Fibroblast of pulmonary artery (primary cell): ENCODE results near the gene C20orf202.
"Not testable (repeated sequence)": the region's sequence is repeated elsewhere in the genome, so short reads cannot be mapped to it uniquely, and the experiment has no call there.

ENCODE experiments used
- DNase-seq: peaks from one replicate; pipeline ENCODE4 v3.0.0-alpha.2; 2010; ENCODE audit warnings: low read depth
- H3K4me3 ChIP-seq: replicated peaks from 2 replicates; pipeline ENCODE4 v1.5.1; 2011; ENCODE audit warnings: low read depth, mild to moderate bottlenecking, control low read depth, low read length, moderate library complexity
- TF ChIP-seq, protein P1 (sequence below): IDR thresholded peaks from 2 replicates; pipeline ENCODE4 v1.5.1; 2011; ENCODE audit warnings: mild to moderate bottlenecking, control low read depth, low read length, inconsistent platforms; ENCODE audit errors: missing control alignments

C20orf202 gene

DNA sequence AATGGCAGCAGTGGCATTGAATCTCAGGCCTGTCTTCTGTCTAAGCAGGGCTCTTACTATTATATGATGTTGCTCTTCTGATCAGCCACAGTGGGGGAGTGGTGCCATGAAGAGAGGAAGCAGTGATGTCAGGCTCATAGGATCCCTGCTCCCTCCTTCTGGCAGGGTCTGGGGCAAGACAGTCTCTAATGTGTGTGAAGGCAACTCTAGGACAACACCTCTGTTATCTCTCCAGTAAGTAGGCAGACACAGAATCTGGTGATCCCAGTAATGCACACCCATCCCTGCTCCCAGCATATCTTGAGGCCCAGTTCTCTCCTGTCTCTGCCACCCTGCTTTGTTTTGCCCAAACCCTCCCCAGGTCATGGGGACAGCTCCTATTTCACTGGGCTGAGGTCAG, 8.8 kb downstream of the C20orf202 start:
- no peak for DNase-seq
- TF ChIP-seq, protein P1, sequence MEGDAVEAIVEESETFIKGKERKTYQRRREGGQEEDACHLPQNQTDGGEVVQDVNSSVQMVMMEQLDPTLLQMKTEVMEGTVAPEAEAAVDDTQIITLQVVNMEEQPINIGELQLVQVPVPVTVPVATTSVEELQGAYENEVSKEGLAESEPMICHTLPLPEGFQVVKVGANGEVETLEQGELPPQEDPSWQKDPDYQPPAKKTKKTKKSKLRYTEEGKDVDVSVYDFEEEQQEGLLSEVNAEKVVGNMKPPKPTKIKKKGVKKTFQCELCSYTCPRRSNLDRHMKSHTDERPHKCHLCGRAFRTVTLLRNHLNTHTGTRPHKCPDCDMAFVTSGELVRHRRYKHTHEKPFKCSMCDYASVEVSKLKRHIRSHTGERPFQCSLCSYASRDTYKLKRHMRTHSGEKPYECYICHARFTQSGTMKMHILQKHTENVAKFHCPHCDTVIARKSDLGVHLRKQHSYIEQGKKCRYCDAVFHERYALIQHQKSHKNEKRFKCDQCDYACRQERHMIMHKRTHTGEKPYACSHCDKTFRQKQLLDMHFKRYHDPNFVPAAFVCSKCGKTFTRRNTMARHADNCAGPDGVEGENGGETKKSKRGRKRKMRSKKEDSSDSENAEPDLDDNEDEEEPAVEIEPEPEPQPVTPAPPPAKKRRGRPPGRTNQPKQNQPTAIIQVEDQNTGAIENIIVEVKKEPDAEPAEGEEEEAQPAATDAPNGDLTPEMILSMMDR: no peak

DNA sequence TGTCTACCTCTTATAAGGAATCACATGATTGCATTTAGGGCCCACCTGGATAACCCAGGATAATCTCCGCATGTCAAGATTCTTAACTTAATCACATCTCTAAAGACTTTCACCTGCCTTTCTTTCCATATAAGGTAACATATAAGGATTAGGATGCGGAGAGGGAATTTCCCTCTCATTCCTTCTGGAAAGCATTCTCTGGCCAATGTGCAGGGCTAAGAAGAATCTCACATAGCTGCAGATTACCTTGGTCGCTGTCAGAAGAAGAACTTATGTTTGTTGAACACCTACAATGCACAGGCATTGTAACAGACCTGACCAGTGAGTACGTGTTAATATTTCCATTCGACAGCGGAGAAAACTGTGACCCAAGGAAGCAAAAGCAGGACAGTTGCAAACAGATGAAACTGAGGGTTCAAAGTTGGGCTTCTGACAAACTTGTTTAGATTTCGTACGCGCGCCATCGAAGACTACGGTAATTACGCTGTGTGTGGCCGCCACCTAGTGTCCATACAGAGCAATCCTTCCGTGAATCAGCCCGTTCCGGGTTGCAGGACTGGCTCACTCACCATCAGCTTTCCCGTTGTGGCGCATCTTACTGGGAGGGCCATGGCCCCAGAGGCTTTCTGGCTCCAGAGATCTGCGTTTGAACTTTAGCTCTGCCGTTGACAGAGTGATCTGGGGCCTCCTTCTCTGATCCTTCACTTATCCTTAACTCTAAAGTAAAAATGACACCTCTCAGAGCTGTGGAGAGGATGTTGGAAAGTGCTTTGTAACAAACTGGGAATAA, 9.5 kb downstream of the C20orf202 start:
- DNase-seq: peak; percentile 79
- TF ChIP-seq, protein P1: peak; percentile 92
- H3K4me3 ChIP-seq: no peak overlapping the region

More for the DNA sequence above, 8.8 kb downstream of the C20orf202 start:
- no peak overlapping the region for H3K4me3 ChIP-seq

DNA sequence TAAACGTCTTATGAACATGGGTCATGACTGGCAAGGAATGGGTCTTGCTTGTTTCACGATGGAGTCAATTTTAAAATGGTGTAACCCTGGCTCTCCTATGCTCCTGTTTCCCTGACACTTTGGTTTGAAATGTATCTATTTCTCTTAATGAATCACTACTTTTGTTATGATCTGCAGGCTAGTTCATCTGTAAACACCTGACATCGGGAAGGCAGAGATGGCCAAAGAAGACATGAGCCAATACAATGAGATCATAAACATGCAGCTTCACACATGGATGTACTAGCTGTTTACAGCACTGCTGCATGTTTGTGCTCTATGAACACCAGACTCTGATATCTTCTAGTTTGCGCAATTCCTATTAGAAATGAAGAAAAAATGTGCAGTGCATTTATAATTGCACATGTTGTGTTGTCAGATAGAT, 11.6 kb downstream of the C20orf202 start:
- DNase-seq: no peak
- TF ChIP-seq, protein P1: no peak
- H3K4me3 ChIP-seq: no peak overlapping the region

DNA sequence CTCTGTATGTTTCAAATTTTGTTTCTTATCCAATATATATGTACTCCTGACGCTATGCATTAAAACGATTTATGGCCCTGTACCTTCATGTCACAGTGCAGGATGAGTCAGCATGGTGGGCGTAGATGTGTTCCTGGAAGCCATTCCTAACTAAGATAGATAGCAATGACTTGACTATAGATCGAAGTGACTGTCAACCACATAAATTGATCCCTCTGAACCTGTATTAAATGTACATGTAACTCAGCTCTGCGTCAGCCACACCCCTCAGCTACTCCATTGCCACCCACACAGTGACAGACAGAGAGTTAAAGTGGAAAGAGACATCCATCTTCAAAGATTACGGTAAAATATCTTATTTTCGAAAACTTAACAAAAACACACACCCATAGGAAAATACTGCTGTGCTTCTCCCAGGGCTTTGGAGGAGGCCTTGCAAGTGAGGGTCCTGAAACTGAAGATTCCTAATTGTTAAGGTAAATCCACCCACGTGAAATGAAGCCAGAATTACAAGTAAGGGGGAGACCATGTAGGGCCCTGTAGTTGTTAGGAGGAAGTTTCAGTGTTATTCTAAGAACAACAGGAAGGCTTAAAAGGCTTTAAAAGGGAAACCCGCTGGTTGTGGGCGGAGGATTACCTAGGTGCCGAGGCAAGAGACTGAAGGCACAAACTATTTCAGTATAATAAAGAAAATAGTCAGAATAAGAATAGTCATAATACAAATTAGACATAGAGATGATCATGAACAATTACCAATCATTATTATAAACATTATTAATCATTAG, 12.3 kb downstream of the C20orf202 start:
- TF ChIP-seq, protein P1: no peak
- H3K4me3 ChIP-seq: no peak overlapping the region
- no peak for DNase-seq

DNA sequence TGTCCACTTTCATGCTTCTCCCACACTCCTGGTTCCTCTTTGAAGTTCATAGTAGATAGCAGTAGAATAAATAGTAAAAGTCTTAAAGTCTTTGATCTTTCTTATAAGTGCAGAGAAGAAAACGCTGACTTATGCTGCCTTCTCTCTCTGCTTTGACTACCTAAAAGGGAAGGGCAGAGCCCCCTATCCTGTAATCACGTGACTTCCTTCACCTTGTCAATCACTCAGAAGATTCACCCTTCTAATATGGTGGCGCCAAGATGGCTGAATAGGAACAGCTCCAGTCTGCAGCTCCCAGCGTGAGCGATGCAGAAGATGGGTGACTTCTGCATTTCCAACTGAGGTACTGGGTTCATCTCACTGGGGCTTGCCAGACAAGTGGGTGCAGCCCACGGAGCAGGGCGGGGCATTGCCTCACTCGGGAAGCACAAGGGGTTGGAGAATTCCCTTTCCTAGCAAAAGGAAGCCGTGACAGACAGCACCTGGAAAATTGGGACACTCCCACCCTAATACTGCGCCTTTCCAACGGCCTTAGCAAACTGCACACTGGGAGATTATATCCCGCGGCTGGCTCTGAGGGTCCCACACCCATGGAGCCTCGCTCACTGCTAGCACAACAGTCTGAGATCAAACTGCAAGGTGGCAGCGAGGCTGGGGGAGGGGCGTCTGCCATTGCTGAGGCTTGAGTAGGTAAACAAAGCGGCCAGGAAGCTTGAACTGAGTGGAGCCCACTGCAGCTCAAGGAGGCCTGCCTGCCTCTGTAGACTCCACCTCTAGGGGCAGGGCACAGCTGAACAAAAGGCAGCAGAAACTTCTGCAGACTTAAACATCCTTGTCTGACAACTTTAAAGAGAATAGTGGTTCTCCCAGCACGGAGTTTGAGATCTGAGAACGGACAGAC, 13.5 kb downstream of the C20orf202 start:
- H3K4me3 ChIP-seq, DNase-seq: not testable (repeated sequence)

DNA sequence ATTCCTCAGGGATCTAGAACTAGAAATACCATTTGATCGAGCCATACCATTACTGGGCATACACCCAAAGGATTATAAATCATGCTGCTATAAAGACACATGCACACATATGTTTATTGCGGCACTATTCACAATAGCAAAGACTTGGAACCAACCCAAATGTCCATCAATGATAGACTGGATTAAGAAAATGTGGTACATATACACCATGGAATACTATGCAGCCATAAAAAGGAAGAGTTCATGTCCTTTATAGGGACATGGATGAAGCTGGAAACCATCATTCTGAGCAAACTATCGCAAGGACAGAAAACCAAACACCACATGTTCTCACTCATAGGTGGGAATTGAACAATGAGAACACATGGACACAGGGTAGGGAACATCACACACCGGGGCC, 19.5 kb downstream of the C20orf202 start:
- DNase-seq, H3K4me3 ChIP-seq: not testable (repeated sequence)

DNA sequence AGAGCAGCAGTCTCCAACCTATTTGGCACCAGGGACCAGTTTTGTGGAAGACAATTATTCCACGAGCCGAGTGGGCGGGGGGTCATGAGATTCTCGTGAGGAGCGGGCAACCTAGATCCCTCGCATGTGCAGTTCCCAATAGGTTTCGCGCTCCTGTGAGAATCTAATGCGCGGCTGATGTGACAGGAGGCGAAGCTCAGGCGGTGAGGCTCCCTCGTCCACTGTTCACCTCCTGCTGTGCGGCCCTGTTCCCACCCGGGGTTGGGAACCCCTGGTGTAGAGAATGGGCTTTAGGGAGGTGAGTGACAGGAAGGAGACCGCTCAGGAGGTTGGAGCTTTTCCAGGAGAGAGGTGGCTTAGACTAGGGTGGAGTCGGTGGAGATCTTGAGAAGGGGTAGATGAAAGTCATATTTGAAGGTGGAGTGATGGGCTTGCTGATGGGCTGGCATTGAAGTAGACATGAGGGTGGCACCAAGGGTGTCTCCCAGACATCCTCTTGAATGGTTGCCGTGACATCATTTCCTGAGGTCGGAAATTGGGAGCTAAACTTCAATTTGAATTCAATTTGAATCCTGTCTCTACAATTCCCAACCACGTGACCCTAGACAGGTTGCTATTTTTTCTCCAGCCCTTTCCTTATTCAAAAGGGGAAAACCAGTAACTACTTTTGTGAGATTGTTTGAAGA, 21.1 kb downstream of the C20orf202 start:
- TF ChIP-seq, protein P1: no peak
- DNase-seq: no peak
- H3K4me3 ChIP-seq: no peak overlapping the region
